ENCODE measurements around the gene TPCN2. TPM values are rescaled to one million over a fixed set of nuclear protein-coding genes. Genes with fewer than 3 reads are reported as not detected.
"Not testable (repeated sequence)": the region's sequence is repeated elsewhere in the genome, so short reads cannot be mapped to it uniquely, and the experiment has no call there.

The TPCN2 gene
- 10 to 100 TPM in 3 of 8 experiments, 1 to 10 TPM in 5; 3.6 to 17.2 (median 5.6) TPM for total RNA-seq

DNA sequence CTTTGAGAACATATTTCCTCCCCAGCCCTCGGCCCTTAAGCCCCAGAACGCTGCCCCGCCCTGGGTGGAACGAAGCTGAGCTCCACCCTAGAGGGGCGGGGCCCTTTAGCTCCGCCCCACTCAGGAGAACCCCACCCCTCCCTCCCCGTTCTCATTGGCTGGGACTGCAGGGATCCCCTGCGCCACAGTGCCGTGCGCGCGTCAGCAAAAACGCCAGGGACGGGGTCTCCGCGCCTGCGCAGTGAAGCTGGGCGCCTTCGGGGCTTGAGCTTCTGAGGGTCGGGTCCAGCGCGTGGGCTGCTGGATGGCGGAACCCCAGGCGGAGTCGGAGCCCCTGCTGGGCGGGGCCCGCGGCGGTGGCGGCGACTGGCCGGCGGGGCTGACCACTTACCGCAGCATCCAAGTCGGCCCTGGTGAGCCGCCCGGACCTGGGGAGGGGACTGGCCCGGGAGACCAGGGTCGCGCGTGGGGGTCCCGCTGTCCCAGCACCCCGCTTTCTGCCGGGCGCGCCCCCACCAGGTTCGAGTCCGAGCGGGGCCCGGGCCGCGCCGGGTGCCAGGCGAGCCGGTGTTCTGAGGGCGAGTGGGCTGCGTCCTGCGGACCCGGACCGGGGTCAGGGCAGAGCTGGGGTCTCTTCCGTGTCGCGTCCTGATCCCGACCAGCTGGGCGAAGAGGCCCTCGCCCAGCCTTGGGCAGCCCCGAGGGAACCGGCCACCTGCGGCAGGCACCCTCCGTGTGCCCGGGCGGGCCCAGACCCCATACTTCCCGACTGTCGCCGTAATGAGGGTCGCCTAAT lies at the start of gene TPCN2:
TSS of gene TPCN2 (plus strand) at position 239 of the 796 bp plus-strand sequence. CDS start at position 305, 66 bp downstream.
- 0% methylated on average over 1 to 7 of the region's 76 CpGs; no CpG with 5 or more reads in 7 of the 10 experiments for WGBS, 10 experiments

DNA sequence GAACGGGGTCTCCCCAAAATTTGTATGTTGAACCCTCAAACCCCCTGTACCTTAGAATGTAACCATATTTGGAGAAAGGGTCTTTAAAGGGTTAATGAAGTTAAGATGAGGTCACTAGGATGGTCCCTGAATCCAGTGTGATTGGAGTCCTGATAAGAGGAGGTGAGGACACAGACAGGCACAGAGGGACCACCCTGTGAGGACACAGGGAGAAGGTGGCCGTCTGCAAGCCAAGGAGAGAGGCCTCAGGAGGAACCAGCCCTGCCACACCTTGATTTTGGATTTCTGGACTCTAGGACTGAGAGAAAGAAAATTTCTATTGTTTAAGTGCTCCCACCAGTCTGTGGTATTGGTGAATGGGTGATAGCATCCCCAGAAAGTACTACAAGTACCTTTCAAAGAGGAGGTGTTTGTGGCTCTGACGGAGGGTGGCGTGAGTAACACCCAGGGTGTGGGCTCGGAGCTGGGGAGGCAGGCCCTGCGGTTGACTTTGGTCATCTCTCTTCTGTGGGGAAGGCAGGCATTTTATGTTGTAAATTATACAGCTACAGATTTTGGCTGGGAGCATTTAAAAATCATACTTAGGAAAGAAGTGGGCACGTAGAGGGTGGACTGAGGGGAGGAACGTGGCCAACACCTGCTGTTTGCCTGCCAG lies 49.5 kb upstream of the TPCN2 start:
- H3K4me3 ChIP-seq: no peak overlapping the region
- no peak for ATAC-seq (replicated peaks in 6 of 8)
- H3K27ac ChIP-seq: no peak overlapping the region
- WGBS, 10 experiments: 51 to 100% (median 94%) methylated on average over 1 to 6 of the region's 8 CpGs
- peaks cover 0 to 7% of the 10 kb centered on the region in 2 donors for H3K4me1 ChIP-seq (replicated peaks in 1 of 2)
- in situ Hi-C loops (cut with MboI; ENCODE audit: low pct_unique_long_range_greater_than_20kb in 2 of 9, low sequenced_read_pairs in 9 of 9, unreplicated experiment in 9 of 9): no loop called here

More for the DNA sequence above, at the start of gene TPCN2:
- Histone ChIP-seq H3K4me1 (replicated peaks in 1 of 2) (peaks cover 14 to 15% of the 10 kb centered on the region in 2 donors), H3K27ac (peak within 1 kb of the TSS; percentile 24 to 38), H3K4me3 (peak within 1 kb of the TSS; percentile 68 to 97 (median 89))
- peak; percentile 72 to 97 (median 94) for ATAC-seq (replicated peaks in 6 of 8)
- in situ Hi-C loops (cut with MboI; ENCODE audit: low pct_unique_long_range_greater_than_20kb in 2 of 9, low sequenced_read_pairs in 9 of 9, unreplicated experiment in 9 of 9): no loop called here

DNA sequence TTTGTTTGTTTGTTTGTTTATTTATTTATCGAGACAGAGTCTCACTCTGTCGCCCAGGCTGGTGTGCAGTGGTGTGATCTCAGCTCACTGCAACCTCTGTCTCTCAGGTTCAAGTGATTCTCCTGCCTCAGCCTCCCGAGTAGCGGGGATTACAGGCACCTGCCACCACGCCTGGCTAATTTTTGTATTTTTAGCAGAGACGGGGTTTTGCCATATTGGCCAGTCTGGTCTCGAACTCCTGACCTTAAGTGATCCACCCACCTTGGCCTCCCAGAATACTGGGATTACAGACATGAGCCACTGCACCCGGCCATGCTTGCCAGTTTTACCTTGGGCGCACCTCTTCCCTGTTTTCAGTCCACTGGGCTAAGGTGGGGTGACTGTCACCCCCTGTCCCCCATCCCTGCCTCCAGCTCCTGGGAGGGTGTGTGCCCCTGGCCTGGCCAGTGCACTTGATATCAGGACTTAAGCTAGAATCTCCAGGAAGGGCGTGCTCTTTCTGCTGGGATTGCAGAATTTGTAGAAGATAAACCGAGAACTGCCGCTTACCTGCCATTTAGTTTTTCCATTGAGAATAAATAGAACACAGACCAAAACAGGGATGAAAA lies 48.9 kb upstream of the TPCN2 start:
- H3K4me3 ChIP-seq; in situ Hi-C loops (cut with MboI; ENCODE audit: low pct_unique_long_range_greater_than_20kb in 2 of 9, low sequenced_read_pairs in 9 of 9, unreplicated experiment in 9 of 9); H3K27ac ChIP-seq; ATAC-seq (replicated peaks in 6 of 8); H3K4me1 ChIP-seq (replicated peaks in 1 of 2): not testable (repeated sequence)
- 68 to 100% (median 92%) methylated on average over 1 to 8 of the region's 12 CpGs; no CpG with 5 or more reads in 1 of the 10 experiments for WGBS, 10 experiments

DNA sequence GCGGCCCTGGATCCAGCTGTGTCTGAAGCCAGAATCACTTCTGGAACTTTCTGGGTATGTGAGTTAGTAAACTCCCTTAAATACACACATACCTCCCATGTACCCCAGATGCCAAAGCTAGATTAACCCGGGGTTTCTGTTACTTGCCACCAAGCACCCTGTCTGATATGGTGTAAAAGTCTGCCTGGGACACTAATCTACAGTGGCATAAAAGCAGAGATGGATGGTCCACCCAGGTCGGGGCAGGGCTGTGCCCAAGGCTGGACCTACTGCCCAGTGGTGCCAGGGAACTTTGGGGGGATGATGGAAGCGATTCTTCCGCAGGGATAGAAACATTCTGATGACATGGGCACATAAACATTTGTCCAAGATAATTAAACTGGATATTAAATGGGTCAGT lies 48.3 kb upstream of the TPCN2 start:
- peak in 1 of 8 experiments; percentile 26 for ATAC-seq (replicated peaks in 6 of 8)
- in situ Hi-C loops (cut with MboI; ENCODE audit: low pct_unique_long_range_greater_than_20kb in 2 of 9, low sequenced_read_pairs in 9 of 9, unreplicated experiment in 9 of 9): no loop called here

DNA sequence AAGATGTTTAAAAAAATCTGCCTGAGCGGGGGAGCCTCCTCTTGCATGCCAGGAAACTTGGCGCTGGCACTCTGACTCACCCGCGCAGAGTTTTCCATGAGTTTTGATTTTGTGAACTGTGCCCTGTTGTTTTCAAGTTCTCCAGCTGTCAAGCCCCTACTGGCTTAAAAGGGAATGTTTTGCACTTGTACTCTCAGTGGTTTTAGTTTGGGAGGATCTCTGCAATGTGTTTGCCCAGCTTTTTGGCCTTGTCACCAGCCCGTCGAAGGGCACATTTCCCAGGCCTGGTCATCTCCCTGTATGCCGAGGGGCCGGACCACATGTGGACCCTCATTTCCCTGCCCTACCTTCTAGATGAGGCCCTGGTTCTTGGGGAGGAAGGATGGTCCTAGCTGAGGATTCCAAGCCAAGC lies 47.9 kb upstream of the TPCN2 start:
- H3K4me3 ChIP-seq: no peak overlapping the region
- H3K27ac ChIP-seq: no peak overlapping the region
- H3K4me1 ChIP-seq (replicated peaks in 1 of 2): peaks cover 0 to 7% of the 10 kb centered on the region in 2 donors
- peak in 3 of 8 experiments; percentile 74 to 93 (median 88) for ATAC-seq (replicated peaks in 6 of 8)
- in situ Hi-C loops (cut with MboI; ENCODE audit: low pct_unique_long_range_greater_than_20kb in 2 of 9, low sequenced_read_pairs in 9 of 9, unreplicated experiment in 9 of 9): no loop called here
- WGBS, 10 experiments: 0 to 88% (median 60%) methylated on average over 1 to 7 of the region's 8 CpGs; no CpG with 5 or more reads in 3 of the 10 experiments

More for the DNA sequence above, 48.3 kb upstream of the TPCN2 start:
- peaks cover 0 to 7% of the 10 kb centered on the region in 2 donors for H3K4me1 ChIP-seq (replicated peaks in 1 of 2)
- H3K27ac ChIP-seq: no peak overlapping the region
- 50 to 100% (median 82%) methylated on average over 1 to 3 of the region's 5 CpGs; no CpG with 5 or more reads in 3 of the 10 experiments for WGBS, 10 experiments
- H3K4me3 ChIP-seq: no peak overlapping the region

DNA sequence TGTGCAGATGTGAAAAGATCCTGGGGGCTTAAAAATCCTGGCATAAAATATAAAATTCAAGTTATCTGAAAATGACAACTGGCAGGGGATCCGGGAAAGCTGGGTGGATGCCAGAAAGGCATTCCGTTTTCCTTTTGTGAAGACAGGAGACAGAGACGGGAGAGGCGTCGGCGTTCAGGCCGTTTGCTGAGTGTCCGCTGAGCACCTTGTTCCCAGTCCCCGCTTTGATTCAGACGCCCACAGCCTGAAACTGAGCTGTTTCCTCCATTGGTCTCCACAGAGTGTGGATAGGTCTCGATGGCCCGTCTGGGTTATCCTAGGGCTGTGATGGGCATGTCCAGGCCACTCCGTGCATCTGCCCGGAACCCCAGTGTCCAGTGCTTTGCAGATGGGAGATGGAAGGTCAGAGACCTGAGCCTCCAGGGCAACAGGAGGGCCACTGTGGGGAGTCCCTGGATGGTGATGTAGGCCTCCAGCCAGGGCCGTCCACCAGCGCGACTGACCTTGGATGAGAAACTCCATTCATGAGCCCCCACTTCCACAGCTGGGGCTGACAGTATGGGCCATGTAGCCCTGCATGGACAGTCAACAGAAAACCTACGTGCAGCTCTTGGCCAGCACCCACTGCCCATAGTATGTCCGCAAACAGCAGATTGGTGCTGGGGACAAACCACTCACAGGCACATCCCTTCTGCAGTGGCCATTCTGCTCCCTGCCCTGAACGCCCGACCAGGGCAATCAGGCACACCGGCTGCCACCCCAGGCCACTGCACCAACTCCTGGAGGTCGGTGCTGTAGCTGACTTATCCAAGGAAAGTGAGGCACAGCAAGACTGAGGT lies 47.3 kb upstream of the TPCN2 start:
- in situ Hi-C loops (cut with MboI; ENCODE audit: low pct_unique_long_range_greater_than_20kb in 2 of 9, low sequenced_read_pairs in 9 of 9, unreplicated experiment in 9 of 9): no loop called here
- ATAC-seq (replicated peaks in 6 of 8): no peak
- no peak overlapping the region for H3K27ac ChIP-seq
- H3K4me1 ChIP-seq (replicated peaks in 1 of 2): peaks cover 0 to 7% of the 10 kb centered on the region in 2 donors
- WGBS, 10 experiments: 0 to 100% (median 87%) methylated on average over 1 to 11 of the region's 23 CpGs; no CpG with 5 or more reads in 4 of the 10 experiments
- no peak overlapping the region for H3K4me3 ChIP-seq

DNA sequence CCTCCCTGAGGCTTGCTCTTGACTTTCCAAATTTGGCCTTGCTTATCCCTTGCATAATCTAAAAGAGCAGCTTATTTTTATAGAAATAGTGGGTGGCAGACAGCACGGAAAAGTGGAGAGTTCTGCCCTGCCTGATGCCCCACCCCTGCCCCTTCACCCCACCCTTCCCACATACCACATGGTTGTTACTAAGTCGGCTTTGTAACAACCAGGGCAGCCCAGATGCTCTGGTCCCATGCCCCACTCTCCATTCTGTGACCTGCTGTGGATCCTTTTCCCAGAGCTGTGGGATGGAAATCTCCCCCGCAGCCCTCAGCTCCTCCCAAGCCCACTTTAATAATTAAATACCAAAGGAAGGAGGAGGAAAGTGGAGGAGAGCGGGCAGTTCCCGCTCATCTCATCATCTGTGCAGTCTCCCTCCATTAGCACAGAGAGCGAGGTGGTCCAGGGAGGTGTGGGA lies 46.6 kb upstream of the TPCN2 start:
- H3K27ac ChIP-seq: no peak overlapping the region
- peak in 3 of 8 experiments; percentile 27 to 40 (median 31) for ATAC-seq (replicated peaks in 6 of 8)
- peaks cover 0 to 8% of the 10 kb centered on the region in 2 donors for H3K4me1 ChIP-seq (replicated peaks in 1 of 2)
- 80 to 100% methylated on average over 1 of the region's 6 CpGs; no CpG with 5 or more reads in 8 of the 10 experiments for WGBS, 10 experiments
- in situ Hi-C loops (cut with MboI; ENCODE audit: low pct_unique_long_range_greater_than_20kb in 2 of 9, low sequenced_read_pairs in 9 of 9, unreplicated experiment in 9 of 9): no loop called here
- H3K4me3 ChIP-seq: no peak overlapping the region

DNA sequence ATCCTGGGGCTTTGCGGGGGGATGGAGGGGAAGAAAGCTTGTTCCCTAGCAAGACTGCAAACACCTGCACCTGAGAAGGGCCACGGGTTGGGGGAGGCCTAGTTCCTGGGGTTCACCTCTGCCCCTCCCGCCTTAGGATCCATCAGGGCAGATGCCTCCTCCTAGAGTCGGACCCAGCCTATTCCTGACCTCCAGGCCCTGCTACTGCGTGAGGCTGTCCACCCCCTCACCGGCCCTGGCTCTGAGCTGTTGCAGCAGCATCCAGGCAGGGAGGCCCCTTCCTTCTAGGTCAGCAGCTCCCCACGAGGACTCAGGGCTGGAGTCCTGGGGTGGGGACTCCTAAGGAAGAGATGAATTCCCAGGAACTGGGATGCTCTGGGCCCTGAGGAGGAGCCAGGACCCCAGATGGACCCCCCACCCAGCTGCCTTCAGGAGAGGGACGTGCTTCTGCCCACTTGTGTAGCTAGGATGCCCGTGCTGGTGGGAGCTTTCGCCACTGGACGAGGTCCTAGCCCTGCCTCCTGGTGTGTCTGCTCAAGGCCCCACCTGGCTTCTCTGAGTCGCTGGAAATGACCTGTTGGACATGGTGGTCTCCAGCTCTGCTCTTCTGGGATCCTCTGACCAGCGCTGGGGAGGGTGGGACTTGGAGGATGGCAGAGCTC lies 46.0 kb upstream of the TPCN2 start:
- no peak for ATAC-seq (replicated peaks in 6 of 8)
- 40 to 87% (median 60%) methylated on average over 1 to 3 of the region's 13 CpGs; no CpG with 5 or more reads in 6 of the 10 experiments for WGBS, 10 experiments

DNA sequence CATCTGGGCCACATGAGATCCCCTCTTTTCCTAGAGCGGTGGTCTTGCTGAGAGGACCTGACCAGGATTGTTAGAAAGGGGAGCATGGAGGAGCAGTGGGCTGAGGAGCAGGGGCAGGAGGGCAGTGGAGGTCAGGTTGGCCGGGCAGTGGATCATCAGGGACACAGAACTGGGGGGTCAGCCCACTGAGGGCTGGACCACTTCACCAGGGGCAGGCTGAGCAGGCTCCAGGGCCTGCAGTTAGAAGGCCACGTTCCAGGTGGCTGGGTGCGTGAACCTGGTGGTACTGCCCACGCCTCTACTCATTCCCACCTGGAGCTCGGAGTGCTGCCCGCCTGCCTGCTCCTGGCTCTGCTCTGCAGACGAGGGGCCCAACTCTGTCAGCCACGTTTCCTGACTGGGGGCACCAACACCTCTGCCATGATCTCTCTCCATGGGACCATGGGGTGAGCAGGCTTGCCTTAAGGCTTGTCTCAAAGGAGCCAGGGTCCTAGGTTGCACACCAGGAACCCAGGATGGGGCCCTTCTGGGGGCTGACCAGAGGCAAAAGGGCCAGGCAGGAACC lies 45.3 kb upstream of the TPCN2 start:
- WGBS, 10 experiments: 80 to 90% methylated on average over 1 to 2 of the region's 9 CpGs; no CpG with 5 or more reads in 8 of the 10 experiments
- no peak overlapping the region for H3K27ac ChIP-seq
- no peak overlapping the region for H3K4me3 ChIP-seq
- in situ Hi-C loops (cut with MboI; ENCODE audit: low pct_unique_long_range_greater_than_20kb in 2 of 9, low sequenced_read_pairs in 9 of 9, unreplicated experiment in 9 of 9): no loop called here
- ATAC-seq (replicated peaks in 6 of 8): no peak
- peaks cover 5 to 17% of the 10 kb centered on the region in 2 donors for H3K4me1 ChIP-seq (replicated peaks in 1 of 2)

More for the DNA sequence above, 46.0 kb upstream of the TPCN2 start:
- Histone ChIP-seq H3K4me3 (no peak overlapping the region), H3K27ac (no peak overlapping the region), H3K4me1 (replicated peaks in 1 of 2) (peaks cover 0 to 13% of the 10 kb centered on the region in 2 donors)
- in situ Hi-C loops (cut with MboI; ENCODE audit: low pct_unique_long_range_greater_than_20kb in 2 of 9, low sequenced_read_pairs in 9 of 9, unreplicated experiment in 9 of 9): no loop called here

DNA sequence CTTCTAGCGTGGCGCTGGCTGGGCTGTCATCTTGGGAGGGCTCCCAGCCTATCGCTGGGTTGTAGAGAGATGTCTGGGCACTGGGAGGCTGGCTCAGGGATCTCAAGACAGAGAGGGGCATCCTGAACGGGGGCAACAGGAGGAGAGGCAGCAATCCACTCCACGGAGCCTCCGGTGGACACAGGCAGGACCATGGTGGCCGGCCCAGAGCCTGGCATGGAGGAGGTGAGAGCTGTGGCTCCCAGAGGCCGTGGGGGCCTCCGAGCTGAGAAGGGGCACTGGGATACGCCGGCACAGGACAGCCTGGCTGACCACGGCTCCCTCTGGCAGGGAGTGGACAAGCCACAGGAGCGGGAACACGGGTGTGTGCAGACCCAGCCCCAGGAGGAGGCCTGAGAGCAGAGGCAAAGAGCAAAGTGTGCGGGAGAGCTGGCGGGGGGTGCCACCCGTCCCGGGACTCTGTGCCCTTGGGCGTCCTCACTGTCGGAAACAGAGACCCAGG lies 44.8 kb upstream of the TPCN2 start:
- no peak overlapping the region for H3K4me3 ChIP-seq
- no peak for ATAC-seq (replicated peaks in 6 of 8)
- H3K27ac ChIP-seq: no peak overlapping the region
- 67 to 87% methylated on average over 2 to 18 of the region's 20 CpGs; no CpG with 5 or more reads in 8 of the 10 experiments for WGBS, 10 experiments
- in situ Hi-C loops (cut with MboI; ENCODE audit: low pct_unique_long_range_greater_than_20kb in 2 of 9, low sequenced_read_pairs in 9 of 9, unreplicated experiment in 9 of 9): no loop called here
- peaks cover 11 to 18% of the 10 kb centered on the region in 2 donors for H3K4me1 ChIP-seq (replicated peaks in 1 of 2)

DNA sequence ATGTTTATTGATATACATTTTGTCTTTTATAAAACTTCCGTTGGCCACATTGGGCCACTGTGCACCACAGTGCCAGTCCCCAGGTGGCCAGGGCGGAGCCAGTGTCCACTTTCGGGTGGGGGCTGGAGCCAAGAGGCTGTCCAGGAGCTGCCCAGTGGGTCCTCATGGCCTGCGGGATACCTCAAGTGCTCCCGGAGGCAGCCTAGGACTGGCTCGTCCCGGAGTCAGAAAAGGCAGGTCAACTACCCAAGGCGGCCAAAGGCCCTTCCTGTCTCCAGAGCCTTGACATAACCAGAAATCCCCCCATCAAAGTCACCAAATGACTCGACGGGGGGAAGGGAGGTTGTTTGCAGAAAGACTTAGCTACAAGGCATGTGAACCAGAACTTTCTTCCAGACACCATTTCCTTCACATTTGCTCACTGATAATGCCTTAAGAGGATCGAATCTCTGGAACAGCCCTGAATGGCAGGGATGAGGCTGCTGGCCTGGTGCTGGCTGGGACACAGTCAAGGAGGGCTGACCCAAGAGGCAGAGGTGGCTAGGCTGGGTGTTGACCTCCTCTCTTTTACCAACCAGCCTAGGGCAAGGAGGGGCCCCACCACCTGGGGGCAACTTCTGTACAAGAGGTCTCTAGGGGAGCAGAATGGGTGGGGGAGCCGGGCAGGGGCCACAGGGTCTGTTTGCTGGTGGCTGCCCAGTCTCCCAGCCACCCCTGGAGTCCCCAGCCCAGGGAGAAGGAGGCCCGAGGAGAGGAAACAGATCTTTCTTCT lies 44.1 kb upstream of the TPCN2 start:
- ATAC-seq (replicated peaks in 6 of 8): no peak
- H3K4me3 ChIP-seq: no peak overlapping the region
- no peak overlapping the region for H3K27ac ChIP-seq
- peaks cover 12 to 22% of the 10 kb centered on the region in 2 donors for H3K4me1 ChIP-seq (replicated peaks in 1 of 2)
- in situ Hi-C loops (cut with MboI; ENCODE audit: low pct_unique_long_range_greater_than_20kb in 2 of 9, low sequenced_read_pairs in 9 of 9, unreplicated experiment in 9 of 9): no loop called here
- 63 to 100% (median 91%) methylated on average over 1 to 8 of the region's 13 CpGs; no CpG with 5 or more reads in 2 of the 10 experiments for WGBS, 10 experiments

All from motor neuron (in vitro differentiated cells).